ENCODE measurements around the gene POLR3GL. TPM values are rescaled to one million over a fixed set of nuclear protein-coding genes. Genes with fewer than 3 reads are reported as not detected.
A peak's percentile ranks its signal among the peaks of the same experiment; 100 is the strongest.

The POLR3GL gene
- 45.6 TPM for total RNA-seq
- long read RNA-seq, transcript POLR3GL-202 (8 exons, 1,165 nt): major isoform, 32 of 42 reads
- long read RNA-seq, partial matches to known transcripts: 3 of 42 reads
- long read RNA-seq, other reads (novel, unspliced or antisense): 6 of 42 reads

GRCh38 chr1:145964328-145965118, at the start of gene POLR3GL, which contains the start of gene ANKRD34A:
TSS of gene POLR3GL (plus strand) at chr1:145964690. CDS start at chr1:145974866, 10,176 bp downstream.
TSS of gene ANKRD34A (minus strand) at chr1:145964575. CDS start at chr1:145961759, 2,816 bp downstream.
- Histone ChIP-seq H3K4me3 (peak within 1 kb of the TSS; percentile 83), H3K4me1 (peaks cover 69% of the 10 kb centered on the region), H3K9me3 (replicated peaks) (peaks cover 8% of the 10 kb centered on the region), H3K27ac (replicated peaks) (peak within 1 kb of the TSS; percentile 95), H3K27me3 (ENCODE audit: low read depth) (no peaks in the 10 kb centered on the region), H3K36me3 (peaks cover 8% of the 10 kb centered on the region)
- peak; percentile 96 for DNase-seq
- intact Hi-C loops (cut with micrococcal nuclease): loop anchor here (10.0 kb wide), 1 partner anchor 110 kb away; the partner anchor contains the start of gene PIAS3
- TF ChIP-seq CTCF (IDR thresholded peaks at IDR 0.05; ENCODE audit: borderline replicate concordance): no peak

GRCh38 chr1:145916745-145917144, 47.7 kb upstream of the POLR3GL start:
- no peak for DNase-seq
- intact Hi-C loops (cut with micrococcal nuclease): loop anchor here (10.0 kb wide), 2 partner anchors 58 to 62 kb away; partner anchors contain the start of gene PIAS3
- Histone ChIP-seq H3K4me3 (peak overlapping the region; percentile 94), H3K4me1 (peaks cover 36% of the 10 kb centered on the region), H3K27ac (replicated peaks) (no peak overlapping the region), H3K27me3 (ENCODE audit: low read depth) (no peaks in the 10 kb centered on the region), H3K9me3 (replicated peaks) (no peaks in the 10 kb centered on the region), H3K36me3 (peaks cover 52% of the 10 kb centered on the region)
- TF ChIP-seq CTCF (IDR thresholded peaks at IDR 0.05; ENCODE audit: borderline replicate concordance): no peak

- H3K4me1 ChIP-seq: peaks cover 36% of the 10 kb centered on the region
- DNase-seq: no peak
- H3K9me3 ChIP-seq (replicated peaks): no peaks in the 10 kb centered on the region
- intact Hi-C loops (cut with micrococcal nuclease): loop anchor here (10.0 kb wide), 2 partner anchors 57 to 63 kb away; partner anchors contain the start of gene PIAS3
- peak overlapping the region; percentile 96 for H3K27ac ChIP-seq (replicated peaks)
- H3K36me3 ChIP-seq: peaks cover 43% of the 10 kb centered on the region
- H3K4me3 ChIP-seq: peak overlapping the region; percentile 94
- H3K27me3 ChIP-seq (ENCODE audit: low read depth): no peaks in the 10 kb centered on the region
- no peak for TF ChIP-seq CTCF (IDR thresholded peaks at IDR 0.05; ENCODE audit: borderline replicate concordance)
Observed at GRCh38 chr1:145917595-145917994, 46.9 kb upstream of the POLR3GL start.

- peak within 1 kb of the TSS; percentile 94 for H3K4me3 ChIP-seq
- DNase-seq: peak; percentile 90
- intact Hi-C loops (cut with micrococcal nuclease): loop anchor here (10.0 kb wide), 2 partner anchors 56 to 64 kb away; partner anchors contain the start of gene PIAS3
- peaks cover 36% of the 10 kb centered on the region for H3K4me1 ChIP-seq
- peak; percentile 20 for TF ChIP-seq CTCF (IDR thresholded peaks at IDR 0.05; ENCODE audit: borderline replicate concordance)
- peak within 1 kb of the TSS; percentile 96 for H3K27ac ChIP-seq (replicated peaks)
- no peaks in the 10 kb centered on the region for H3K9me3 ChIP-seq (replicated peaks)
- peaks cover 42% of the 10 kb centered on the region for H3K36me3 ChIP-seq
- H3K27me3 ChIP-seq (ENCODE audit: low read depth): no peaks in the 10 kb centered on the region
Observed at GRCh38 chr1:145918144-145918991, 46.1 kb upstream of the POLR3GL start, which contains the start of gene PEX11B. TSS of gene PEX11B (minus strand) at chr1:145918717. CDS start at chr1:145918688, 29 bp downstream.
